IPS-15b (cell line): ENCODE results near the gene QRICH2.
"Not testable (repeated sequence)": the region's sequence is repeated elsewhere in the genome, so short reads cannot be mapped to it uniquely, and the experiment has no call there.

ENCODE experiments used
- H3K27me3 ChIP-seq: one replicate; pipeline ENCODE4 v1.6.1; 2013; ENCODE audit warnings: low read length; ENCODE audit not compliant: control insufficient read depth, insufficient read depth
- H3K36me3 ChIP-seq: one replicate; pipeline ENCODE4 v1.6.1; 2013; ENCODE audit warnings: low read length; ENCODE audit not compliant: control insufficient read depth, insufficient read depth
- H3K4me1 ChIP-seq: one replicate; pipeline ENCODE4 v1.6.1; 2013; ENCODE audit warnings: mild to moderate bottlenecking, low read length; ENCODE audit not compliant: control insufficient read depth, insufficient read depth
- H3K4me3 ChIP-seq: one replicate; pipeline ENCODE4 v1.5.1; 2013; ENCODE audit warnings: low read depth, low read length
- H3K9ac ChIP-seq: one replicate; pipeline ENCODE4 v1.6.1; 2013; ENCODE audit warnings: low read depth, mild to moderate bottlenecking, low read length
- H3K9me3 ChIP-seq: one replicate; pipeline ENCODE4 v1.6.1; 2013; ENCODE audit warnings: mild to moderate bottlenecking, low read length; ENCODE audit not compliant: control insufficient read depth, insufficient read depth

The QRICH2 gene

DNA sequence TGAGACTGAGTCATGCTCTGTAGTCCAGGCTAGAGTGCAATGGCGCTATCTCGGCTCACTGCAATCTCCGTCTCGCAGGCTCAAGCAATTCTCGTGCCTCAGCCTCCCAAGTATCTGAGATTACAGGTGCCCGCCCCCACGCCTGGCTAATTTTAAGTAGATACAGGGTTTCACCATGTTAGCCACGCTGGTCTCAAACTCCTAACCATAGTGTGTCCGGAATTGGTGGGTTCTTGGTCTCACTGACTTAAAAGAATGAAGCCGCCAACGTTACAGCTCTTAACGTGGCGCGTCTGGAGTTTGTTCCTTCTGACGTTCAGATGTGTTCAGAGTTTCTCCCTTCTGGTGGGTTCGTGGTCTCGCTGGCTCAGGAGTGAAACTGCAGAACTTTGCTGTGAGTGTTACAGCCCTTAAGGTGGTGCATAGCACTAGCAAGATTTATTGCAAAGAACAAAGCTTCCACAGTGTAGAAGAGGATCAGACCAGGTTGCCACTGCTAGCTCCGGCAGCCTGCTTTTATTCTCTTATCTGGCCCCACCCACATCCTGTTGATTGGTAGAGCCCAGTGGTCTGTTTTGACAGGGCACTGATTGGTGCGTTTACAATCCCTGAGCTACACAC lies 51.5 kb downstream of the QRICH2 start:
- not testable (repeated sequence) for H3K4me3 ChIP-seq, H3K9me3 ChIP-seq, H3K9ac ChIP-seq, H3K27me3 ChIP-seq, H3K36me3 ChIP-seq, H3K4me1 ChIP-seq

DNA sequence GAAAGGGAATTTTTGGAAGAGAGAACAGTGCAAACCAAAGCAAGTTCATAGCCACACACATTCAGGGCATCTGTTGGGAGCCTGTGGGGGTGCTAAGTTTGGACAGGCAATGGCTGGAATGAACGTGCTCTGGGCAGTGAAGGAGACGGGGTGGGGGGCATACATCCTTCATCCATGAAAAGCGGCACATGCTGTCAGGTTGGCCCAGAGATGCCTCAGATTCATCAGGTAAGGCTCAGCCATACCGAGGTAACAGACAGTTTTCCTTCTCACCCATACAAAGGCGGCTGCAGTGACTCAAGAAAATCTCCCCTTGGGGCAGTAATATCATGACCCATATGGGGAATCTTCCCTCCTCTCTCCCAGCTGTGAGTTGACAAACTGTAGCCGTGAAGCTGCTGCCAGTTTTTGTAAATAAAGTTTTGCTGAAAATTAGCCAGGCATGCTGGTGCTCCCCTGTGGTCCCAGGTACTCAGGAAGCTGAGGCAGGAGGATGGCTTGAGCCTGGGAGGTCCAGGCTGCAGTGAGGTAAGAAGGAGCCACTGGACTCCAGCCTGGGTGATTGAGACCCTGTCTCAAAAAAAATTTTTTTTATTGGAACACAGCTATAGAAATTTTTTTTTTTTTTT lies 52.2 kb downstream of the QRICH2 start:
- Histone ChIP-seq H3K4me3 (no peak overlapping the region), H3K9me3 (no peaks in the 10 kb centered on the region), H3K36me3 (no peaks in the 10 kb centered on the region), H3K9ac (no peak overlapping the region), H3K4me1 (no peaks in the 10 kb centered on the region), H3K27me3 (no peaks in the 10 kb centered on the region)

DNA sequence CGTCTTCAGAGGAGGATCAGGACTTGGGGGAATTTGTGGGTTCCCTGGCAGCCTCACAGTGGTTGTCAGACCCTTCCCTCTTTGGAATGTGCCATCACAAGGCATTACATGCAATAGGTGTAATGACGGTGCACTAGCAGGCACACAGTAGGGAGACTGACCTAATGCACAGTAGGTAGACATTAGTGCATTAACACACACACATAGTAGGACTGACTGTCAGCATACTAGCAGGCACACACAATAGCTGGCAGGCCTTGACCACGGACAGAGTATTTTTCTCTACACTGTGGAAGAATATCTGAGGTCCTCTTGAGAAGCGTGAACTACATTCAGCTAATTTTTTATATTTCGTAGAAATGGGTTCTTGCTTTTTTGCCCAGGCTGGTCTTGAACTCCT lies 53.8 kb downstream of the QRICH2 start:
- no peaks in the 10 kb centered on the region for H3K36me3 ChIP-seq
- H3K4me1 ChIP-seq: no peaks in the 10 kb centered on the region
- no peaks in the 10 kb centered on the region for H3K9me3 ChIP-seq
- no peaks in the 10 kb centered on the region for H3K27me3 ChIP-seq
- no peak overlapping the region for H3K4me3 ChIP-seq
- no peak overlapping the region for H3K9ac ChIP-seq

DNA sequence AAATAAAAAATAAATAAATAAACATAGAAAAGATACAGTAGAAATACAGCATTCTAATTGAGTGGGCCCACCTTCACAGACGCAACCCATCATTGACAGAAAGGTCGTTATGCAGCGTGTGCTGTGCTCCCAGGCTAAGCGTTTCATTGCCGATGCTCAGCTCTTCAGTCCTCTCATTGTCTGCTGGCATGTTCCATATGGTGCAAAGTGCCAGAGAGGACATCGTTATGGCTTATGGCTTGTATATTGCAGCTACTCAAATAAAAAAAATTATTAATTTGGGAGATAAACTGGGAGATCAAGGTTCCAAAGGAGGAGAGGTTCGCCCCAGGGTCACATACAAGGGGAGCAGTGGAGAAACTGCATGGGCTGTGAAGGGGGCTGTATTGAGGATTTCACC lies 54.2 kb downstream of the QRICH2 start:
- no peak overlapping the region for H3K9ac ChIP-seq
- H3K4me1 ChIP-seq: no peaks in the 10 kb centered on the region
- H3K36me3 ChIP-seq: no peaks in the 10 kb centered on the region
- H3K9me3 ChIP-seq: no peaks in the 10 kb centered on the region
- no peaks in the 10 kb centered on the region for H3K27me3 ChIP-seq
- H3K4me3 ChIP-seq: no peak overlapping the region

DNA sequence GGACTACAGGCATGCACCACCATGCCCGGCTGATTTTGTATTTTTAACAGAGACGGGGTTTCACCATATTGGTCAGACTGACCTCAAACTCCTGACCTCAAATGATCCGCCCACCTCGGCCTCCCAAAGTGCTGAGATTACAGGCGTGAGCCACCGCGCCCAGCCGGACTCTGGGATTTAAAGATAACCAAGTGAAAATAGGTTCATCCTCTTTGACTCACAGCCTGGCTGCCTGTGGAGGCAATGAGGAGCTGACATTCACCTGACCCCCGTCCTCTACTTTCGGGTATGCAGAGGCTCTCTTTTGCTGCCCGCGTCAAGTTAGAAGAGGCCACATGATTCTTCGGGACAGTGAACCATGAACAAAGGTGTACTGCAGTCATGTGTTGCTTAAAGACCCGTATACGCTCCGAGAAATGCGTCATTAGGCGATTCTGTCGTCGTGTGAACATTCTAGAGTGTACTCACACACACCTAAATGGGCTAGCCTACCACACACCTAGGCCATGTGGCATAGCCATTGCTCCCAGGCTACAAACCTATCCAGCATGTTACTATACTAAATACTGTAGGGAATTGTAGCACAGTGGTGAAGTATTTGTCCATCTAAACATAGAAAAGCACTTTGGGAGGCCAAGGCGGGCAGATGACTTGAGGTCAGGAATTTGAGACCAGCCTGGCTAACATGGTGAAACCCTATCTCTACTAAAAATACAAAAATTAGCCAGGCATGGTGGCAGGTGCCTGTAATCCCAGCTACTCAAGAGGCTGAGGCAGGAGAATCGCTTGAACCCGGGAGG lies 54.9 kb downstream of the QRICH2 start:
- not testable (repeated sequence) for H3K9me3 ChIP-seq, H3K27me3 ChIP-seq, H3K4me1 ChIP-seq, H3K4me3 ChIP-seq, H3K36me3 ChIP-seq, H3K9ac ChIP-seq

DNA sequence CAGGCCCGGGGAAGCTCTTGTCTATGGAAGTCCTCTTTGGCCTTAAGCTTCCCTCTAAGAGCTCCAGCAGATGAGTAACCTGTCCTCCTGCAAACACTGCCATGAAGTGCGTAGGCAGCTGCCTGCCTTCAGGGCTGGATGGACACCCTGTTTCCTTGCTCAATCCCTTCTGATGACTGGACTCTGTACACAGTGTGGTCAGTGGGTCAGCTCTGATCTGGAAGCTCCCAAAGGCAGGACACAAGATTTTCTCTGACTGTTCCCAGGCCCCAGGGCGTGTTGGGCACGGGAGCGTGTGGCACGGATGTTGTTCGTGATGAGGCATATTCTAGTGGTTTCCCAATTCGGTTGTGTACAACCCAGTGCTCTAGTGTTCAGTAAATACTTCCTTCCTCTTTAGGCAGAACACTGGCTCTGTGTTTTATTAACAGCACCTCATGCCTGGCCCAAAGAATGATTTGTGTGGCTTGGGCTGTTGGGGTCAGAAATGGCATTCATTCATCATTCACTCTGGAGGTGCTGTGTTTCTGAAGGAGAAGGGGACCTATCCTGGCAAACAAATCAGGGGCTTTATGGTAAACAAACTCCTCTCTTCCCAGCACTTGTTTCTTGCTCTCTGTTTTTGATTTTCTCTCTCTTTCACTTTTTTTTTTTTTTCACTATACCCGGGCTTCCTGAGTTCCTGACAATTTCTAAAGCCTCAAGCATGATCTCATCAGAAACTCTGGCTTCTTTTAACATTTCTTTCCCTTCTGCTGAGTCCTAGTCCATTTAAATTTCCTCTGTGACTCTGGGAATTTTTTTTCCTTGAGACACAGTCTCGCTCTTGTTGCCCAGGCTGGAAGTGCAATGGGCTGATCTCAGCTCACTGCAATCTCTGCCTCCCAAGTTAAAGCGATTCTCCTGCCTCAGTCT lies 55.8 kb downstream of the QRICH2 start:
- no peak overlapping the region for H3K9ac ChIP-seq
- no peaks in the 10 kb centered on the region for H3K9me3 ChIP-seq
- H3K4me1 ChIP-seq: no peaks in the 10 kb centered on the region
- H3K27me3 ChIP-seq: no peaks in the 10 kb centered on the region
- H3K36me3 ChIP-seq: no peaks in the 10 kb centered on the region
- H3K4me3 ChIP-seq: no peak overlapping the region

DNA sequence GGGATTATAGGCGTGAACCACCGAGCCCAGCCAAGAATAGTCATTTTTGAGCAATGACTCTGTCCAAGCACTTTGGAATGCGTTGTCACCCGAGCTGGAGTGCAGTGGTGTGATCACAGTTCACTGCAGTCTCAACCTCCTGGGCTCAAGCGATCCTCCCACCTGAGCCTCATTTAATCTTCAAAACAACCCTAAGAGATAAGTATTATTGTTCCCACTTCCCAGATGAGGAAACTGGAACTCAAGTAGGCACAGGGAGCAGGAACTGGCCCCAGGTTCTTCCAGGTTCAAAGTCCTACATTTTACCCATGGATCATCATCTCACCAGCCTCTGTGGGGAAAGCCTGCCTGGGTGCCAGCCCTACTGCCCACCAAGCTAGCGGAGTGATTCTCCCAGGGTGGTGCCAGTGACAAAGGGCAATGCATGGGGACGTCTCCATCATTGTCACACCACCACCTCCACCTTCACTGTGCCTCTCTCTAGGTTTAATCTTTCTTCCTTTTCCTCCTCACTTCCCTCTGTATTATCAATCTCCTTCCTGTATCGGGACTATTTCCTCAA lies 56.5 kb downstream of the QRICH2 start:
- Histone ChIP-seq H3K27me3 (no peaks in the 10 kb centered on the region), H3K4me1 (no peaks in the 10 kb centered on the region), H3K9ac (no peak overlapping the region), H3K9me3 (no peaks in the 10 kb centered on the region), H3K36me3 (no peaks in the 10 kb centered on the region), H3K4me3 (no peak overlapping the region)

DNA sequence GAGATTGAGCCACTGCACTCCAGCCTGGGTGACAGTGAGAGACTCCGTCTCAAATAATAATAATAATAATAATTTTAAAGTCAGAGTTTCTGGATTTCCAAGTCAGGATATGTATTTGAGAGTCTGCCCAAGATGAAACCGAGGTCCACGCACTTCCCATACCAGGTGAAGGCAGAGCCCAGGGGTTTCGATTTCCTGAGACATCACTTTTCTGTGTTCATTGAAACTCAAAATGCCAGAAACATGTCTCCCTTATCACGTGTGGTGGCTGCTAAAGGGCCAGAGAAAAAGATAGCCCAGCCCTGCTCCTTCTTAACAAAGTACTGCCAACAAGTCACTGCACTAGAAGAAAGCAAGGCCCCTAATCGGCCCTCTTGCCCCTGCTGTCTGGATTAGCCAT lies 57.9 kb downstream of the QRICH2 start:
- no peaks in the 10 kb centered on the region for H3K27me3 ChIP-seq

DNA sequence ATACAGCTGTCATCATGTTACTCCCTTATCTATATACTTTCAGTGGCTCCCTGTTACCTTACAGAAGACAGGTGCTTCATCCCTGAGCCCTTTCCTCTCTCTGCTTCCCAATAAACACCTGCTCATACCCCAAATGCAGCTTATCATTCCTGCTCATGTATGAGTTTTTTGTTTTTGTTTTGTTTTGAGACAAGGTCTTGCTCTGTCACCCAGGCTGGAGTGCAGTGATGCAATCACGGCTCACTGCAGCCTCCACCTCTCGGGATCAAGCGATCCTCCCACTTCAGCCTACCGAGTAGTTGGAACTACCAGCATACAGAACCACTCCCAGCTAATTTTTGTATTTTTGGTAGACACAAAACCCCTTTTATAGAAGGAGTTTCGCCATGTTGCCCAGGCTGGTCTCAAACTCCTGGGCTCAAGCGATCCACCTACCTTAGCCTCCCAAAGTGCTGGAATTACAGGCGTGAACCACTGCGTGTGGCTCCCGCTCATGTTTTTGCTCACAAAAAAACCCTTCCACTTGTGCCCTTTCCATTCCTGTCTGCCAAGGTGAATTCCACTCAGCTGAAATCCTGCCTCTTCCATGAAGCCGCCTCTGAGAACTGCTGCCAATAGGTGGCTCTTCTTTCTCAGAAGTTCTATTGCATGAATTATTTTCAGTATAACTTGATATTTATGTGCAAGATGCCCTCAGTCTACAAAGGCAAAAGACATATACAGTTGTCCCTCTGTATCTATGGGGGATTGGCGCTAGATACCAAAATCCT lies 59.9 kb downstream of the QRICH2 start:
- no peak overlapping the region for H3K9ac ChIP-seq
- no peaks in the 10 kb centered on the region for H3K9me3 ChIP-seq
- H3K36me3 ChIP-seq: no peaks in the 10 kb centered on the region
- H3K4me1 ChIP-seq: peaks cover 2% of the 10 kb centered on the region
- H3K4me3 ChIP-seq: no peak overlapping the region
- H3K27me3 ChIP-seq: no peaks in the 10 kb centered on the region

More for the DNA sequence above, 57.9 kb downstream of the QRICH2 start:
- Histone ChIP-seq H3K9ac (no peak overlapping the region), H3K4me1 (peaks cover 2% of the 10 kb centered on the region), H3K9me3 (no peaks in the 10 kb centered on the region), H3K4me3 (no peak overlapping the region), H3K36me3 (no peaks in the 10 kb centered on the region)

DNA sequence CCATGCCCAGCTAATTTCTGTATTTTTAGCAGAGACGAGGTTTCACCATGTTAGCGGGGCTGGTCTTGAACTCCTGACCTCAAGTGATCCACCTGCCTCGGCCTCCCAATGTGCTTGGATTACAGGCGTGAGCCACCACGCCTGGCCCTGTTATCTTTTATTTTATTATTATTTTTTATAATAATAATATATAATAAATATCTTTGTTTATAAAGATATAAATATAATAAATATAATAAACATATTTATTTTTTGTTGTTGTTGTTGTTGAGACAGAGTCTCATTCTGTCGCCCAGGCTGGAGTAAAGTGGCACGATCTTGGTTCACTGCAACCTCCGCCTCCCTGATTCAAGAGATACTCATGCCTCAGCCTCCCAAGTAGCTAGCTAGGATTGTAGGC lies 60.8 kb downstream of the QRICH2 start:
- Histone ChIP-seq H3K36me3 (no peaks in the 10 kb centered on the region), H3K9ac (no peak overlapping the region), H3K4me1 (peaks cover 2% of the 10 kb centered on the region), H3K4me3 (no peak overlapping the region), H3K27me3 (peaks cover 4% of the 10 kb centered on the region), H3K9me3 (no peaks in the 10 kb centered on the region)
